Central memory CD8-positive, alpha-beta T cell (primary cell): ENCODE results near the gene NFATC3.
"Not testable (repeated sequence)": the region's sequence is repeated elsewhere in the genome, so short reads cannot be mapped to it uniquely, and the experiment has no call there.

Source experiments
- ATAC-seq: fragments of 150-1000 bp; cut with Tn5 transposase; replicated peaks from 2 replicates; pipeline ENCODE4 v1.10.0; 2022; ENCODE audit warnings: mild to moderate bottlenecking, moderate FRiP score, moderate number of reproducible peaks; ENCODE audit not compliant: poor library complexity, severe bottlenecking; ENCODE audit errors: extremely low read depth
- DNase-seq, 2 donors: peaks; one replicate each; pipeline ENCODE4 v3.0.0; 2021; ENCODE audit warnings: low spot score in 2 of 2
- H3K27ac Mint-ChIP-seq: one replicate; pipeline ENCODE4 v1.8.0; 2022; ENCODE audit warnings: low read depth, mild to moderate bottlenecking, moderate library complexity, mixed read lengths
- H3K27me3 Mint-ChIP-seq: one replicate; pipeline ENCODE4 v1.8.0; 2022; ENCODE audit warnings: mixed read lengths
- H3K36me3 Mint-ChIP-seq: one replicate; pipeline ENCODE4 v1.8.0; 2022; ENCODE audit warnings: mild to moderate bottlenecking, moderate library complexity, mixed read lengths; ENCODE audit not compliant: insufficient read depth
- H3K4me1 Mint-ChIP-seq: one replicate; pipeline ENCODE4 v1.8.0; 2022; ENCODE audit warnings: mixed read lengths
- H3K4me3 Mint-ChIP-seq: one replicate; pipeline ENCODE4 v1.8.0; 2022; ENCODE audit warnings: mild to moderate bottlenecking, moderate library complexity, mixed read lengths
- H3K9me3 Mint-ChIP-seq: one replicate; pipeline ENCODE4 v1.8.0; 2022; ENCODE audit warnings: mixed read lengths

Gene NFATC3

GRCh38 chr16:68097895-68098294, 12.7 kb downstream of the NFATC3 start:
- H3K36me3 Mint-ChIP-seq = peaks cover 13% of the 10 kb centered on the region
- ATAC-seq (no peak), DNase-seq (no peak)
- H3K4me3 Mint-ChIP-seq = peak overlapping the region; percentile 5
- H3K4me1 Mint-ChIP-seq = peaks cover 71% of the 10 kb centered on the region
- no peaks in the 10 kb centered on the region for H3K27me3 Mint-ChIP-seq
- H3K9me3 Mint-ChIP-seq = no peaks in the 10 kb centered on the region
- H3K27ac Mint-ChIP-seq = no peak overlapping the region

DNA sequence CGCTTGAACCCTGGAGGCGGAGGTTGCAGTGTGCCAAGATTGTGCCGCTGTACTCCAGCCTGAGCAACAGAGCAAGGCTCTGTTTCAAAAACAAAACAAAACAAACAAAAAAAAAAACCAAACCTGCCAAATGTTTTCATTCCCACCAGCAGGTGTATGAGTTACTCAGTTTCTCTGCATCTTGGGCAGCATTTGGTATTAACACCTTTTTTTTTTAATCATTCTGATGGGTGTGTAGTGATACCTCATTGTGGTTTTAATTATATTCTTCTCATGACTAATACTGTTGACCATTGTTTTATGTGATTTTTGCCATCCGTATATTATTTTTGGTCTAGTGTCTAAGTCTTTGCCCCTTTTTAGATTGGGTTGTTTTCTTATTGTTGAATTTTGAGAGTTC, 15.3 kb downstream of the NFATC3 start:
- H3K4me3 Mint-ChIP-seq = peak overlapping the region; percentile 57
- H3K36me3 Mint-ChIP-seq = peaks cover 17% of the 10 kb centered on the region
- ATAC-seq = peak; percentile 59

DNA sequence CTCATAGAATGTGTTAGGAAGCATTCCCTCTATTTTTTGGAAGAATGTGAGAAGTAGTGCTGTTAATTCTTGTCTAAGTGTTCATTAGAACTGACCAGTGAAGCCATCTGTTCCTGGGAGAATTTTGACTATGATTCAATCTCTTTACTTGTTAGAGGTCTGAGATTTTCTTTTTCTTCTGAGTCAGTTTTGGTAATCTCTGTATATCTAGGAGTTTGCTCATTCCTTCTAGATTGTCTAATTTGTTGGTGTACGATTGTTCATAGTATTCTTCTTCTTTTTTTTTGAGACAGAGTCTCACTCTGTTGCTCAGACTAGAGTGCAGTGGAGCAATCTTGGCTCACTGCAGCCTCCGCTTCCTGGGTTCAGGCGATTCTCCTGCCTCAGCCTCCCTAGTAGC, 20.4 kb downstream of the NFATC3 start:
- Mint-ChIP-seq H3K9me3 (peaks cover 3% of the 10 kb centered on the region), H3K4me3 (peak overlapping the region; percentile 50), H3K4me1 (peaks cover 94% of the 10 kb centered on the region), H3K27me3 (no peaks in the 10 kb centered on the region), H3K36me3 (peaks cover 9% of the 10 kb centered on the region), H3K27ac (peak overlapping the region; percentile 45)
- ATAC-seq (no peak), DNase-seq (no peak)

More for the DNA sequence above, 15.3 kb downstream of the NFATC3 start:
- Mint-ChIP-seq H3K27me3 (no peaks in the 10 kb centered on the region), H3K27ac (peak overlapping the region; percentile 87), H3K9me3 (no peaks in the 10 kb centered on the region), H3K4me1 (peaks cover 75% of the 10 kb centered on the region)
- DNase-seq = no peak

GRCh38 chr16:68107230-68107928, 22.2 kb downstream of the NFATC3 start:
- H3K36me3 Mint-ChIP-seq, H3K9me3 Mint-ChIP-seq, H3K27me3 Mint-ChIP-seq, DNase-seq: not testable (repeated sequence)
- Mint-ChIP-seq H3K4me1 (peaks cover 94% of the 10 kb centered on the region), H3K4me3 (peak overlapping the region; percentile 48), H3K27ac (peak overlapping the region; percentile 45)
- ATAC-seq = peak; percentile 35

GRCh38 chr16:68109156-68109555, 24.0 kb downstream of the NFATC3 start:
- H3K36me3 Mint-ChIP-seq, H3K9me3 Mint-ChIP-seq: not testable (repeated sequence)

DNA sequence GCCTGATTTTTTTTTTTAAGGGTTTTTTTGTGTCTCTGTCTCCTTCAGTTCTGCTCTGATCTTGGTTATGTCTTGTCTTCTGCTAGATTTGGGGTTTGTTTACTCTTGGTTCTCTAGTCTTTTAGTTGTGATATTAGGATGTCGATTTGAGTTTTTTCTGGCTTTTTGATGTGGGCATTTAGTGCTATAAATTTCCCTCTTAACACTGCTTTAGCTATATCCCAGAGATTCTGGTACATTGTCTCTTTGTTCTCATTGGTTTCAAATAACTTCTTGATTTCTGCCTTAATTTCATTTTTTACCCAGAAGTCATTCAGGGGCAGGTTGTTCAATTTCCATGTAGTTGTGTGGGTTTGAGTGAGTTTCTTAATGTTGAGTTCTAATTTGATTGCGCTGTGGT, 25.4 kb downstream of the NFATC3 start:
- not testable (repeated sequence) for ATAC-seq, H3K9me3 Mint-ChIP-seq, H3K27me3 Mint-ChIP-seq, H3K36me3 Mint-ChIP-seq, DNase-seq
- H3K4me1 Mint-ChIP-seq = peaks cover 91% of the 10 kb centered on the region
- peak overlapping the region; percentile 24 for H3K27ac Mint-ChIP-seq
- H3K4me3 Mint-ChIP-seq = peak overlapping the region; percentile 21

More at GRCh38 chr16:68109156-68109555, 24.0 kb downstream of the NFATC3 start:
- ATAC-seq, H3K27me3 Mint-ChIP-seq, DNase-seq: not testable (repeated sequence)
- Mint-ChIP-seq H3K4me1 (peaks cover 91% of the 10 kb centered on the region), H3K4me3 (peak overlapping the region; percentile 6), H3K27ac (peak overlapping the region; percentile 45)

GRCh38 chr16:68111379-68111778, 26.2 kb downstream of the NFATC3 start:
- Mint-ChIP-seq H3K36me3 (no peaks in the 10 kb centered on the region), H3K9me3 (peaks cover 5% of the 10 kb centered on the region), H3K27me3 (no peaks in the 10 kb centered on the region), H3K4me3 (peak overlapping the region; percentile 4), H3K4me1 (peaks cover 90% of the 10 kb centered on the region), H3K27ac (peak overlapping the region; percentile 24)
- DNase-seq = no peak
- no peak for ATAC-seq

- no peaks in the 10 kb centered on the region for H3K27me3 Mint-ChIP-seq
- H3K27ac Mint-ChIP-seq = peak overlapping the region; percentile 73
- H3K4me1 Mint-ChIP-seq = peaks cover 88% of the 10 kb centered on the region
- no peaks in the 10 kb centered on the region for H3K36me3 Mint-ChIP-seq
- H3K4me3 Mint-ChIP-seq = peak overlapping the region; percentile 28
- DNase-seq = no peak
- no peak for ATAC-seq
- H3K9me3 Mint-ChIP-seq = peaks cover 5% of the 10 kb centered on the region
Measured at GRCh38 chr16:68113059-68113761, 28.0 kb downstream of the NFATC3 start.

DNA sequence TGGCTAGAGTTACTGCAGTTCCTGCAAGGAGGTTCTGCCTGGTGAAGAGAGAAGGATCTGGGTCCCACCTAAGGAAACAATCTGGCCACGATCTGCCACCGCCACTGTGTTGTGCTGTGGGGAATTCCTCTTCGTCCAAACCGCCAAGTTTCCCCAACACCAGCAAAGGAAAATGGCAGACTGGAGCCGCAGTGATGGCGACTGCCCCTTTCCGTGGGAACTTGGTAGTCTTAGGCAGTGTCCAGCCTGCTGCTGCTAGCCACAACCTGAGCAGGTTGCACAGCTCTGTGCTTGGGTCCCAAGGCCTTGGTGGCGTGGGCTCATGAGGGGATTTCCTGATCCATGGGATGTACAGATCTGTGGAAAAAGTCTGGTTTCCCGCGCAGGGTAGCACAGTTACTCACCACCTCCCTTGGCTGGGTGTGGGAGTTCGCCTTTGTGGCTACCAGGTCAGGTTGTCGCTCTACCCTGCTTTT, 28.6 kb downstream of the NFATC3 start:
- H3K27me3 Mint-ChIP-seq = no peaks in the 10 kb centered on the region
- no peak for ATAC-seq
- H3K36me3 Mint-ChIP-seq = peaks cover 2% of the 10 kb centered on the region
- peaks cover 5% of the 10 kb centered on the region for H3K9me3 Mint-ChIP-seq
- no peak for DNase-seq
- peak overlapping the region; percentile 28 for H3K4me3 Mint-ChIP-seq
- peaks cover 87% of the 10 kb centered on the region for H3K4me1 Mint-ChIP-seq
- H3K27ac Mint-ChIP-seq = no peak overlapping the region

- not testable (repeated sequence) for DNase-seq, H3K27ac Mint-ChIP-seq, H3K36me3 Mint-ChIP-seq, H3K4me3 Mint-ChIP-seq, ATAC-seq, H3K27me3 Mint-ChIP-seq, H3K9me3 Mint-ChIP-seq
- peaks cover 86% of the 10 kb centered on the region for H3K4me1 Mint-ChIP-seq
Measured at GRCh38 chr16:68114939-68115338, 29.8 kb downstream of the NFATC3 start.

DNA sequence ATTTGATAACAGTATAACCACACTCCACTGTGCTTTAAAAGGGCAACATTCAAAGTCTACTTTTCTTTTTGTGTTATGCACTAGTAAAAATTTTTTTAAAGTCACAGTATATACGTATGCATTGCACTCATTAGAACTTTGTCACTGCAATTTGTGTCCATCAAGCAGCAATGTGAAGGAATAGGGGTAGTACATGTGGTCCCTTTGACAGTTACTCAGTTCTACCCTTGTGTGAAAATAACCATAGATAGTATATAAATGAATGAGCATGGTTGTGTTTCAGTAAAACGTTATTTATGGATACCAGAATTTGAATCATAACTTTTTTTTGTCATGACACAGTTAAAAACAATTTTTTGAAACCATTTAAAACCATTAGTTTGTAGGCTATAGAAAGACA, 30.7 kb downstream of the NFATC3 start:
- no peak overlapping the region for H3K27ac Mint-ChIP-seq
- DNase-seq = no peak
- H3K9me3 Mint-ChIP-seq = no peaks in the 10 kb centered on the region
- no peak for ATAC-seq
- peaks cover 81% of the 10 kb centered on the region for H3K4me1 Mint-ChIP-seq
- H3K36me3 Mint-ChIP-seq = peaks cover 4% of the 10 kb centered on the region
- no peaks in the 10 kb centered on the region for H3K27me3 Mint-ChIP-seq
- H3K4me3 Mint-ChIP-seq = peak overlapping the region; percentile 32

DNA sequence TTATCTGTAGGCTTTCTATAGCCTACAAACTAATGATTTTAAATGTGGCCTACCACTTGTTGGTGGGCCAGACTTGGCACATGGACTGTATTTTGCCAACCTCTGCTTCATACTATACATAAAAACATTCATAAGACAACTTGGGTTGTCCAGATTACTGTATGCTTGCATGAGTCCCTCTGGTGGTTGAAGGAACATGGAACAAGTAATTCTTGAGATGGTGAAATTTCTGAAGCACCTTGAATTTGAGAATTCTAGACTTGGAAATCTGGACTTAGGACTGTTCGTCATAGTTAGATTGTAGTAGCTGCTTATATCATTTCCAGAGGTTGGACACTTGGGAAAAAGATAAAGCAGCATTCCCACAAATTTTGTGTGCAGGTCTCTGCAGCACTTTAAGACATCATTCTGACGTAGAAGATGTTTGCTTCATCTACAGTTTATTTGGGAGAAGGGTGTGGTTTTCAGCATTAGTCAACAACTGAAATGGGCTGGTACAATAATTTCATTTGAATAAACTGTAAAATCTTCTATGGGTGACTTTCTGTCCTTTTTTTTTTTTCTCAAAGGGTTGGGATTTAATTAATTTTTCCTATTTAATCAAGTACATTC, 31.2 kb downstream of the NFATC3 start:
- no peak overlapping the region for H3K4me3 Mint-ChIP-seq
- no peak overlapping the region for H3K27ac Mint-ChIP-seq
- DNase-seq = no peak
- ATAC-seq = peak; percentile 55
- H3K27me3 Mint-ChIP-seq = no peaks in the 10 kb centered on the region
- peaks cover 4% of the 10 kb centered on the region for H3K36me3 Mint-ChIP-seq
- peaks cover 76% of the 10 kb centered on the region for H3K4me1 Mint-ChIP-seq
- no peaks in the 10 kb centered on the region for H3K9me3 Mint-ChIP-seq
